Stimulated activated CD4-positive, alpha-beta T cell treated with anti-CD3 and anti-CD28 coated beads, Interleukin-12 subunit alpha, Interleukin-12 subunit beta, amount 100 ng/mL, for 48 hours (primary cell): Measurements from ENCODE around the gene TMEFF2.

Experiments
- DNase-seq, 3 donors: peaks; one replicate each; pipeline ENCODE4 v3.0.0-alpha.2; 2020; ENCODE audit warnings: low read depth in 2 of 3, low spot score in 1 of 3

TMEFF2 gene

DNA sequence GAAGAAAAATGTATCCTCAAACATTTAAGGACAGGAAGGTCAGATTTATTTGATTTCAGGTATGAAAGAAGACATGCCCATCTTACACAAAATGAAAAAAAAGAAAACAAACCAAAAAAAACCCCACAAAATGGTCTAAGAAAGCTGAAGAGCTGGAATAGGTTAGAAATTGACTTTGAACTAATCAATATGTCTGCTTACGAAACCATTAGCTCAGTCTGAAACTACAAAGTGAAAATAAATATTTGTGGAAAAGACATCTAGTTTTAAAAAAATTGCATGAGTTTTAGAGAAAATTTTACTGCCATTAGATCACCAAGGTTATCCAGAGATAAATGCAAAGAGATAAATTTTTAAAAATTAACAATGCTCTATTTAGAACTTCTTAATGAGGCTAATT lies 125.3 kb downstream of the TMEFF2 start:
- no peak for DNase-seq

- DNase-seq, result no peak
Measured at GRCh38 chr2:192068966-192069365, 125.8 kb downstream of the TMEFF2 start.

GRCh38 chr2:192067631-192068030 lies 127.1 kb downstream of the TMEFF2 start:
- DNase-seq, result no peak

DNA sequence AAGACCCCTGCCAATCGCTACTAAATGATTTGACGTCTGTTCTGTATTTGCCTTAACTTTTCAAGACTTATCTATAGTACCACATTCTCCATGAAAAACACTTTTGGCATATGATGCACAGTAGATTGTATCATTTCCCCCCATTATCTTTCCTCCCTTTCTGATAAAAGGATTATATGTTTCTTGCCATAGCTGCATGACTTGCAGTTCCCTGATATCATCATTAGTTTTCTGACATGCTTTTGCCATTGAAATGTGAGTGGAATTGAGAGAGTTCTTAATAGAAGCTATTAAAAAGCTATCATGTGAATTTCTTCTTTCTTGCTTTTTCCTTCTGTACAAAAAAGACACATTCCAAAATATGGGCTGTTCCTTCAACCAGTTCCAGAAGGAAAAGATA lies 130.3 kb downstream of the TMEFF2 start:
- DNase-seq, result no peak

GRCh38 chr2:192060161-192060560 lies 134.6 kb downstream of the TMEFF2 start:
- DNase-seq, result no peak

DNA sequence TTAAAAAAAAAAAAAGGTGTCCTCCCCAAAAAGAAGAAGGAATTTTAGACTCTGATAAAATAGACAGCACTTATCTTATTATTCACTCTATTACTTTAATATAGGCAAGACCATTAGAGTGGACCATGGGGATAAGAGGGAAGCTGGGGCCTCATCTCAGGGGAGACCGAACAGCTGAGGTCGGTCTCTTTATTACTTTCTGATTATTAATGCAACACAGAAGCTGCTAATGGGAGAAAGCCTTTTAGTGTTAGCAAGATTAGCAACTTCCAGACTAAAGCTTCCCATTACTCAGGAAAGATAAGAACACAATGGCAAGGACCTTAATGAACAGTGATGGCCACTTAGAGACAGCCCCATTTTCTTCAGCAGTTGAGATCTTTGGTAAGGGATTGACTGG lies 135.5 kb downstream of the TMEFF2 start:
- DNase-seq, result no peak

- DNase-seq, result no peak
Measured at GRCh38 chr2:192053921-192054320, 140.8 kb downstream of the TMEFF2 start.

DNA sequence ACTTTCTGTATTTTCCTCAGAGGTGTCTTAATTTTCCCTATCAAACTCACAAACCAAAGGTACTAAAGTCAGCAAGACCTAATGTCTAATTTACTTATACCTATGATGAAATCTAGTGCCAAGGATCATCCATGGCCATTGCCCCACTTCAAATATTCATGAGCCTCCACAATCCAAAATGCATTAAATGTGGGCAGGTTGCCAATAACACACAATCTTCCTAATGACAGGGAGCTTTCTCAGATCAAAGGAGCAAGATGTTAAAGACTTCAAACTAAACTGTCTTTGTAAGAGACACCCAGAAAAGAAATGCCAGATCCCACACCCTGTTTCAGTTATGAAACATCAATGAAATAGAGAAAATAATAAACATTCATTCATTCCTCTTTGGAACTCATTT lies 143.2 kb downstream of the TMEFF2 start:
- DNase-seq, result no peak

DNA sequence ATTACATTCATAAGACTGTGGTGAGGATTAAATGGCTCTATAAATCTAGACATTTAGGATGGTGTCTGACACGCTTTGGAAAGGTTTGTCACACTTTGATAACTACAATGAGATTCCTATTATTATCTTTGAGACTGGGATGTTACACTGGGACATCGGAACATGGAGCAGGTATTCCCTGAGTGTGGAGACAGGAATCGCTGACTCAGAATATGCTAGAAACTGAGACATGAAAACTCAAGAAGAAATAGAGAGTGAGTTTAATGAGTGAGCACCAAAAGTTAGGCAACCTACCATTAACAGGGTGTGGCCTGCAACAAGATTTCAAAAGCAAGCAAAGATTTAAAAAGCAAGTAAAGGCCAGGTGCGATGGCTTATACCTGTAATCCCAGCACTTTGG lies 145.4 kb downstream of the TMEFF2 start:
- DNase-seq, result no peak

DNA sequence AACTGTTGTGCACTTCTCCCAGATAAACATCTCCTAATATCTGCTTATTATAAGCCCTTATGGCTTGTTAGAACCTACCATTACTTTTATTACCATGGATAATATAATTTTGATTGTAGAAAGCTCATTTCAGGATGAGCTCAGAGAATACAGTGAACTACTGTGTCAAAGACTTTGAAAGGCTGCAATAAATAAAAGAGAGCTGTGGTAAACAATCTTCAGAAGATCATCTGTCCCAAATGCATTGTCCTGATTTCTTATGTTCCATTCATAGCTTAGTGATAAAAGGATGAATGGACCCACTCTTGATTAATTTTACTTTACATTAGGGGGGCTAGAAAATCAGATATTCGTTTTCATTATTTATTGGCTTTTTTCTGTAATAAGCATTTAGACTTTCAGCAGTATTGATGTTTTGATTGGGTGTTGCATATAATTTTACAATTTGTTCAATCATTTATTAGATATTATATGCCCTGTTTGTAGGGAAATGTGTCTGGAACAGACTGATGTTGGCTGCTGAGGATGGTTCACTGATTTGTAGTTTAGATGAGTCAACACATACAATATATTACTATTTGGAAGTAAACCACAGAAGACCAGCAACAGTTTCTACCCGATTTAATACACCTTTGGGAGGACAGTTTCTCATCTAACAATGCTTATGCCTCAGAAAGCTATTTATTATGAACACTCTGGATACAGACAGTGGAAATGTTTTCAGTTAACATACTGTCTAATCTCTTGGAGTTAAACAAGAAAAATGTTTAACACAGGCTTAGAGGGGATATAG lies 147.2 kb downstream of the TMEFF2 start:
- no peak for DNase-seq

GRCh38 chr2:192044496-192044895 lies 150.2 kb downstream of the TMEFF2 start:
- DNase-seq, result no peak

DNA sequence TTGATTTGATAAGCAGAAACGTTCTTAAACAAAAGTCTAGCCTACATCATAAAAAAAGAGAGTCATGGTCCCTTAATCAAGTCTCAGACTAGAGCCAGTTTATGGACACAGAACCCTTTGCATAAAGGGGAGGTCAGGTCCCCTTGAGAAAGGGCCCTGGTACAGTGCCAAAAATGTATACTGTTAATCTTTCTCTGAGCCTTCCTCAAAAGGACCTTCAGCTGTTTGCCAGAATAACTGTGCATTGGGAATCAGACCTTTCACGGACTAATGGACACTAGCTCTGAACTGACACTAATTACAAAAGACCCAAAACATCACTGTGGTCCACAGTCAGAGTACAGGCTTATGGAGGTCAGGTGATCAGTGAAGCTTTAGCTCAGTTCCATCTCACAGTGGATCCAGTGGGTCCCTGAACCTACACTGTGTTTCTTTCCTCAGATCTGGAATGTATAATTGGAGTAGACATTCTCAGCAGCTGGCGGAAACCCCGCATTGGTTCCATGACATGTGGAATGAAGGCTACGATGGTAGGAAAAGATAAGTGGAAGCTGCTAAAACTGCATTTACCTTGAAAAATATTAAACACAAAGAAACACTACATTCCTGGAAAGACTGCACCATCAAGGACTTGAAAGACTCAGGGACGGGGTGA lies 151.4 kb downstream of the TMEFF2 start:
- no peak for DNase-seq

DNA sequence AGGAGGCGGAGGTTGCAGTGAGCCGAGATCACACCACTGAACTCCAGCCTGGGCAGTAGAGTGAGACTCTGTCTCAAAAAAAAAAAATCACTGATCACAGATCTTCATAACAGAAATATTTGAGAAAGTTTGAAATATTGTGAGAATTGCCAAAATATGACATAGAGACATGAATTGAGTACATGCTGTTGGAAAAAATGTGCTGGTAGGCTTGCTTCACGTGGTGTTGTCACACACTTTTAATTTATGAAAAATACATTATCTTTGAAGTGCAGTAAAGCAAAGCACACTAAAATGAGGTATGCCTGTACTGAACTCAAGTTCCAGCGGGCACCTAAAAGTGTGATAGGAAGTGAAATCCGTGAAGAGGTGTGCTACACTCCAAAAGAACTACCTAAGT lies 152.6 kb downstream of the TMEFF2 start:
- no peak for DNase-seq

- DNase-seq, result no peak
Measured at GRCh38 chr2:192038110-192038509, 156.6 kb downstream of the TMEFF2 start.

DNA sequence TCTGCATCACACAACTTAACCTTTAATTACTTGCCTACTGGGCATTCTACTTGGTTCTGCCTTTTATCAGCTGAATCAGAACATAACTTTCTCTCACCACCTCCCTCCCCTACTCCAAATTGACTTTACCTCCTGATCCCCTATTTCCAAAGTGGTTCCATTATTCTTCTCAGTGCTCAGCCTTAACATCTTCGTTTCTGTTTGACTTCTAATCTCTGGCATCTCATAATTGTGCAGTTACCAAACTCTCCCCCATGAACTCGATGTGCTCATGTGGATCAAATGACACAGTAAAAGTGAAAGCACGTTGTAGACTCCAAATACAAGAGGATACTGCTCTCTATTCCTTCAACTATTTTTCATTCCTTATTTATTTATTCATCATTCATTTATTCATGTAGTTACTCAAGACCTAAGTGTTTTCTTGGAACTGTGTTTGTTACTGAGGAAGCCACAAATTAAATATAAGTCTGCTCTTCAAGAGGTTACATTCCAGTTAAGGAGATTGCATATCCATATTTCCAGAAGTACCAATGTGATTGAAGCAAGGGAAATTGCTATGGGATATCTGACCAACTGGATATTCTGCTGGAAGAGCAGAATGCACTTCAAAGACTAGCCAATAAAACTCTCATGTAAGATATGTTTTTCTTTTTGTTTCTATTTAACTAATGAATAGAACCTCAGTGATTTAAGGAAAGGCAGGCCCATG lies 158.8 kb downstream of the TMEFF2 start:
- no peak for DNase-seq

DNA sequence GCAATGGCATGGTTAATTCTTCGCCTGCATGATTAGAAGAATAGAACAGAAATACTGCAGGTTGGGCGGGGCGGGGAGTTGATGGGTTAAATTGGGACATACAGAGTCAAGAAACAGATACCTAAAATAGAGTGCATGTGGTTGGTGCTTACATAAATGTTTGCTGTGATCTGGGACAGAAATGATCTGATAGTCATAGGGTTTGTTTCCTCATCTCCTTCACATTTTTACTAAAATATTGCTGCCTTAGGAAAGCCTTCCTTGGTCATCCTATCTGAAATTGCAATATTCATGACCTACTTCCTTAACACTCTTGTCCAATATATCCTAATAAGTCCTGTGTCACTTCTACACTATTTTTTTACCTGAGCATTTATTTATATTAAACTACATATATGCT lies 163.9 kb downstream of the TMEFF2 start:
- DNase-seq, result no peak

- DNase-seq, result no peak
Measured at GRCh38 chr2:192030289-192030688, 164.4 kb downstream of the TMEFF2 start.

DNA sequence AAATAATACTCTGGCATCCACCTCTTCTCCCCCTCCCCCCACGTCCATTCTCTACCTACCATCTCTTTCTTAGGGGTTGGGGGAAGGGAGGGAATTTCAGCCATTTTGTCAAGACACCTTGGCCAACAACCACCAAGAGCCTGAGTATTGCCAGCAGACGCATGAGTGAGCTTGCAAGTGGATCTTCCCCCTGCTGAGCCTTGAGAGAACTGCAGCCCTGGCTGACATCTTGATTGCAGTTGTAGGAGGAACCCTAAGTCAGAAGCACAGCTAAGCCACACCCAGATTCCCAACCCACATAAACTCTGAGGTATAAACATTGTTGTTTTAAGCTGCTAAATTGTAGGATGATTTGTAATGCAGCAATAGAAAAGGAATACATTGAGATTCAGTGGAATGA lies 165.6 kb downstream of the TMEFF2 start:
- DNase-seq, result no peak

- no peak for DNase-seq
Measured at GRCh38 chr2:192026825-192027120, 168.0 kb downstream of the TMEFF2 start.

DNA sequence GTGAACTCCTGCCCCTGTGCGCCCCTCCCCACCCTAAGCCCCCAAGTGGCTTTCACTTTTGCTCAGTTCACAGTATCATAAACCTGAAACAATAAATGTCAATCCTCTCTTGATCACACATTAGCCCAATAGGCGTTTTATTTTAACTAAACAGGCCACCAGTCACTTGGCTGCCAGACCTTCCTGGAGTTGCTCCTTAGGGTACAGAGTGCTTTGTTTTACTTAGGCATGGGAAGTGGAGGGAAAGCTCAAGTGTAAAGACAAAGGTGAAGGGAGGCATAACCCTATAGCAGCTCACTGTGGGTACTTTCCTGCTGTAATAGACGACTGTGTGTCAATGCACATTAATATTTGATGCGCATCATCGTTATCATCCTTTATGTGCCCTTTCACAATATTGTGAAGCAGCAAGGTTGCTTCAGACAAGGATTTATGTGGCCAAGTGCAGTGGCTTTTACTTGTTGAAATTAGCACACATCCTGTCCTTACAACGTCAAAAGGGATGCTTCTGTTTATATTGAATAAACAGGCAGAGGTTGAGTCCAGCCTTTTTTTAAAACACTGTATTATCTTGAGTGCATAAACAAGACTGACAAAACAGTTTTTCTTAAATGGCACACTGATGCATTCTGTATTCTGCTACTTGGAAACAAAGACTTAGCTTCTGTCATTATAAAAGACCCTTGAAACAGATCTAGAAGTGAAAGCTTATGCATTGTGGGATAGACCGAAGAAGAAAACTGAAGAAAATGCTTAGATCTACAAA lies 168.5 kb downstream of the TMEFF2 start:
- DNase-seq, result no peak

GRCh38 chr2:192025637-192026036 lies 169.1 kb downstream of the TMEFF2 start:
- no peak for DNase-seq

GRCh38 chr2:192023006-192023405 lies 171.7 kb downstream of the TMEFF2 start:
- DNase-seq, result no peak
